K562 (cell line): ENCODE results near the gene CSPG5.

Experiments
- BRCA1 ChIP-seq, 2 experiments: fragments of 450-650 bp in 1 of 2; sonication (generic) in 1 of 2; formaldehyde crosslinking in 1 of 2; IDR thresholded peaks; 2 replicates each; pipeline versions ENCODE4 v1.5.0 to v1.6.1; 2017 to 2020; ENCODE audit warnings: mild to moderate bottlenecking in 1 of 2, missing genetic modification reagents in 1 of 2
- SMC3 ChIP-seq: conservative IDR thresholded peaks from 2 replicates; pipeline ENCODE4 v1.6.1; 2011; ENCODE audit warnings: low read depth, low read length, improper control_type of control experiment; ENCODE audit not compliant: insufficient read depth

- TF ChIP-seq SMC3 (no peak), BRCA1 (IDR thresholded peaks at IDR 0.05) (no peak), BRCA1 (CRISPR knock-in tag; IDR thresholded peaks at IDR 0.05) (no peak)
Measured at GRCh38 chr3:47583320-47584075, 4.8 kb upstream of the CSPG5 start.
